ENCODE data around the gene ARMC9. TPM values are rescaled to one million over a fixed set of nuclear protein-coding genes. Genes with fewer than 3 reads are reported as not detected.
"Not testable (repeated sequence)": the region's sequence is repeated elsewhere in the genome, so short reads cannot be mapped to it uniquely, and the experiment has no call there.

The ARMC9 gene
- total RNA-seq, 1 donor from 2014 or later = 35.2 TPM

GRCh38 chr2:231347081-231347480, 148.7 kb downstream of the ARMC9 start:
- TF ChIP-seq CTCF (conservative IDR thresholded peaks at IDR 0.05) = no peak
- H3K4me3 Mint-ChIP-seq = no peak overlapping the region
- H3K27me3 Mint-ChIP-seq = no peaks in the 10 kb centered on the region
- peak overlapping the region; percentile 42 for H3K27ac Mint-ChIP-seq
- H3K4me1 Mint-ChIP-seq (ENCODE audit: unreplicated experiment) = peaks cover 13% of the 10 kb centered on the region
- DNase-seq (ENCODE audit: extremely low spot score, unreplicated experiment) = no peak
- peaks cover 20% of the 10 kb centered on the region for H3K36me3 Mint-ChIP-seq
- H3K9me3 Mint-ChIP-seq = peaks cover 4% of the 10 kb centered on the region

GRCh38 chr2:231347638-231348037, 149.2 kb downstream of the ARMC9 start:
- H3K36me3 Mint-ChIP-seq = peaks cover 20% of the 10 kb centered on the region
- H3K9me3 Mint-ChIP-seq = peaks cover 4% of the 10 kb centered on the region
- H3K4me3 Mint-ChIP-seq = no peak overlapping the region
- no peak for DNase-seq (ENCODE audit: extremely low spot score, unreplicated experiment)
- H3K27ac Mint-ChIP-seq = peak overlapping the region; percentile 42
- peaks cover 13% of the 10 kb centered on the region for H3K4me1 Mint-ChIP-seq (ENCODE audit: unreplicated experiment)
- TF ChIP-seq CTCF (conservative IDR thresholded peaks at IDR 0.05) = no peak
- no peaks in the 10 kb centered on the region for H3K27me3 Mint-ChIP-seq

GRCh38 chr2:231348173-231348572, 149.7 kb downstream of the ARMC9 start:
- H3K36me3 Mint-ChIP-seq = peaks cover 20% of the 10 kb centered on the region
- H3K9me3 Mint-ChIP-seq = peaks cover 4% of the 10 kb centered on the region
- H3K27me3 Mint-ChIP-seq = no peaks in the 10 kb centered on the region
- peaks cover 13% of the 10 kb centered on the region for H3K4me1 Mint-ChIP-seq (ENCODE audit: unreplicated experiment)
- H3K27ac Mint-ChIP-seq = peak overlapping the region; percentile 42
- TF ChIP-seq CTCF (conservative IDR thresholded peaks at IDR 0.05) = no peak
- DNase-seq (ENCODE audit: extremely low spot score, unreplicated experiment) = no peak
- no peak overlapping the region for H3K4me3 Mint-ChIP-seq

GRCh38 chr2:231348704-231349373, 150.4 kb downstream of the ARMC9 start:
- Mint-ChIP-seq H3K4me3 (no peak overlapping the region), H3K4me1 (ENCODE audit: unreplicated experiment) (peaks cover 13% of the 10 kb centered on the region), H3K27me3 (no peaks in the 10 kb centered on the region), H3K9me3 (peaks cover 4% of the 10 kb centered on the region), H3K27ac (peak overlapping the region; percentile 42), H3K36me3 (peaks cover 20% of the 10 kb centered on the region)
- DNase-seq (ENCODE audit: extremely low spot score, unreplicated experiment) = no peak
- TF ChIP-seq CTCF (conservative IDR thresholded peaks at IDR 0.05) = no peak

DNA sequence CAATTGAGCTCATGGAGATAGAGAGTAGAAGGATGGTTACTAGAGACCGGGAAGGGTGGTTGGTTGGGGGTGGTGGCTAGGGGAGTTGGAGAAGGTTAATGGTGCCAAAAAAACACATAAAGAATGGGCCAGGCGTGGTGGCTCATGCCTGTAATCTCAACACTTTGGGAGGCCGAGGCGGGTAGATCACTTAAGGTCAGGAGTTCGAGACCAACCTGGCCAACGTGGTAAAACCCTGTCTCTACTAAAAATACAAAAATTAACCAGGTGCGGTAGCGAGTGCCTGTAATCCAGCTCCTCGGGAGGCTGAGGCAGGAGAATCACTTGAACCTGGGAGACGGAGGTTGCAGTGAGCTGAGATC, 150.9 kb downstream of the ARMC9 start:
- H3K4me1 Mint-ChIP-seq (ENCODE audit: unreplicated experiment) = peaks cover 13% of the 10 kb centered on the region
- peaks cover 20% of the 10 kb centered on the region for H3K36me3 Mint-ChIP-seq
- not testable (repeated sequence) for H3K4me3 Mint-ChIP-seq; H3K9me3 Mint-ChIP-seq; H3K27ac Mint-ChIP-seq; DNase-seq (ENCODE audit: extremely low spot score, unreplicated experiment); H3K27me3 Mint-ChIP-seq

- no peak for DNase-seq (ENCODE audit: extremely low spot score, unreplicated experiment)
- H3K27me3 Mint-ChIP-seq = no peaks in the 10 kb centered on the region
- TF ChIP-seq CTCF (conservative IDR thresholded peaks at IDR 0.05) = no peak
- peaks cover 8% of the 10 kb centered on the region for H3K36me3 Mint-ChIP-seq
- no peak overlapping the region for H3K27ac Mint-ChIP-seq
- peaks cover 27% of the 10 kb centered on the region for H3K4me1 Mint-ChIP-seq (ENCODE audit: unreplicated experiment)
- H3K9me3 Mint-ChIP-seq = peaks cover 4% of the 10 kb centered on the region
- no peak overlapping the region for H3K4me3 Mint-ChIP-seq
These were observed 153.2 kb downstream of the ARMC9 start for GRCh38 chr2:231351648-231352047.
